LNCaP clone FGC (cell line): Measurements from ENCODE around the gene COA6.

Source experiments
- DNase-seq: peaks from one replicate; pipeline ENCODE4 v3.0.0-alpha.2; 2011; ENCODE audit warnings: low read depth
- H3K4me3 ChIP-seq: 2 replicates; pipeline ENCODE4 v1.5.1; 2011; ENCODE audit warnings: mild to moderate bottlenecking, low read depth, low read length, control low read depth
- TF ChIP-seq, protein P1 (sequence below): IDR thresholded peaks from 2 replicates; pipeline ENCODE4 v1.5.1; 2012; ENCODE audit warnings: mild to moderate bottlenecking; ENCODE audit not compliant: control insufficient read depth, insufficient read depth; ENCODE audit errors: extremely low read depth

Gene COA6

DNA sequence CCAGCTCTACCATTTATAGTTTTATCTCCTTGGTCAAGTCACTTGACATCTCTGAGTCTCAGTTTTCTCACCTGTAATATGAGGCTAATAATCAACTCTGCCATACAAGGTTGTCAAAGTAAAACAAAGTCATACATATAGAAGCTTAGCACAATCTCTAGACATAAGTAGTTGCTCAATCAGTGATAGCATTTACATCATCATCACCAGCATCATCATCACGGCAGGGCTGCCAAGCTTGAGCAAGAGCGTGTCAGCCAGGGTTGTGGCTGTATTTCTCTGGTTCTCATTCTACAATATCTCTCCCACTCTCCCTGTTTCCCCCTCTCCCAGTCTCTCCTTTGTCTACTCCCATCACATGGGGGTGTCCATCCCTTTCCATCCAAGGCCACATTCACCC lies 41.7 kb upstream of the COA6 start:
- TF ChIP-seq, protein P1, sequence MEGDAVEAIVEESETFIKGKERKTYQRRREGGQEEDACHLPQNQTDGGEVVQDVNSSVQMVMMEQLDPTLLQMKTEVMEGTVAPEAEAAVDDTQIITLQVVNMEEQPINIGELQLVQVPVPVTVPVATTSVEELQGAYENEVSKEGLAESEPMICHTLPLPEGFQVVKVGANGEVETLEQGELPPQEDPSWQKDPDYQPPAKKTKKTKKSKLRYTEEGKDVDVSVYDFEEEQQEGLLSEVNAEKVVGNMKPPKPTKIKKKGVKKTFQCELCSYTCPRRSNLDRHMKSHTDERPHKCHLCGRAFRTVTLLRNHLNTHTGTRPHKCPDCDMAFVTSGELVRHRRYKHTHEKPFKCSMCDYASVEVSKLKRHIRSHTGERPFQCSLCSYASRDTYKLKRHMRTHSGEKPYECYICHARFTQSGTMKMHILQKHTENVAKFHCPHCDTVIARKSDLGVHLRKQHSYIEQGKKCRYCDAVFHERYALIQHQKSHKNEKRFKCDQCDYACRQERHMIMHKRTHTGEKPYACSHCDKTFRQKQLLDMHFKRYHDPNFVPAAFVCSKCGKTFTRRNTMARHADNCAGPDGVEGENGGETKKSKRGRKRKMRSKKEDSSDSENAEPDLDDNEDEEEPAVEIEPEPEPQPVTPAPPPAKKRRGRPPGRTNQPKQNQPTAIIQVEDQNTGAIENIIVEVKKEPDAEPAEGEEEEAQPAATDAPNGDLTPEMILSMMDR = no peak
- no peak for DNase-seq

DNA sequence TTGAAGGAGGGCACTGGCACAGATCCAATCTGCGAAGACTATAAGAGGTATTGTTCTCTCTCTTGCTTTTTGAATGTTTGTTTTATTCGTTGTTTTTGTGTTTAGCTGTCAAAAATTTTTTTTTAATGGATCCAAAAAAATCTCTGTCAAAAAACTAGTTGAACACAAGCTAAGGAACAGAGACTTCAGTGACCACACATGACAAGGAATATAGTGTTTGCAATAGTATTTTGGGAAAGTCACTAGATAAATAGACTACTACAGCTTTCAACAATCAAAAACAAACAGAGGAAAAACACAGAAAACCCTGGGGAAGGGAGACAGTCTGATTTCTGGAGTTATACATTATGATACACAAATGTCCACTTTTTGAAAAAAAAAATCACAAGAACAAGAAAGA lies 36.9 kb upstream of the COA6 start:
- no peak overlapping the region for H3K4me3 ChIP-seq
- TF ChIP-seq, protein P1 = no peak
- DNase-seq = no peak

More for the DNA sequence above, 41.7 kb upstream of the COA6 start:
- H3K4me3 ChIP-seq = no peak overlapping the region

DNA sequence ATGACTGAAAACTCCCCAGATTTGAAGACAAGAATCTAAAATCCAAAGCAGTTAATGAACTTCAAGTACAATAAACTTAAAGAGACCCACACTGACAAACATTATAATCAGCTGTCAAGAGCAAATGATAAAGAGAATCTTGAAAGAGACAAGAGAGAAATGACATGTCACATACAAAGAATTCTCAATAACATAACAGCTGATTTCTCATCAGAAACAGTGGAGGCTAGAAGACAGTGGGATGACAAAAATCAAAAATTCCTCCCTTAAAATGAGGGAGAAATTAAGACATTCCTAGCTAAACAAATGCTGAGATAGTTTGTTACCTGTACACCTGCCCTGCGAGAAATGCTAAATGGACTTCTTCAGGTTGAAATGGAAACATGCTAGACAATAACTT lies 36.0 kb upstream of the COA6 start:
- no peak overlapping the region for H3K4me3 ChIP-seq
- no peak for DNase-seq
- TF ChIP-seq, protein P1 = no peak

DNA sequence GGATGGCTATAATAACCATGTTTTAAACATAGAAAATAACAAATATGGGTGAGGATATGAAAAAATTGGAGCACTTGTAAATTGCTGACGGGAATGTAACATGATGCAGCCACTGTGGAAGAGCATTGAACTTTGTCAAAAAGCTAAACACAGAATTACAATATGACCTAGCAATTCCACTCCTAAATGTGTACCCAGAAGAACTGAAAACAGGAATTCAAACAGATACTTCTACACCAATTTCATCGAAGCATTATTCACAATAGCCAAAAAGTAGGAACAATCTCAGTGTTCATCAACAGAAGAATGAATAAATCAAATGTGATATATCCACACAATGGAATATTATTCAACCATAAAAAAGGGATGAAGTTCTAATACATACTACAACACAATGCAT lies 32.7 kb upstream of the COA6 start:
- TF ChIP-seq, protein P1 = no peak
- no peak for DNase-seq
- H3K4me3 ChIP-seq = no peak overlapping the region

DNA sequence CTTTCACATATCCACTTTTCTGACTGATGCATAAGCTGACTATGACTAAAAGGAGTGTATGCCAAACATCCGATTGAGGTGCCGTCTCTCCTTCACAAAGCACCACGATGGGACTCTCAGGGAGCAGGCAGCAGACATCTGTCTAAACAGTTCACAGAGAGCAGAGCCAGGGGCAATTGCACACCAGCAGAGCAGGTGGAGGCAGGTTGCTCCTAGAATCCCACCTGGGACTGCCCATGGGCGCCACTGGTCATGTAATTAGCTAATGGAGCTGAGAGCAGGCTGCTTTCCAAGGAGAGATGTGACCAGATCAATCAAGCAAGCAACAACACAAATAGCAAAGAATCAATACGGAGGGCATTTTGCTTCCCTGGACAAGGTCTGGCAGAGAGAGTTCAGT lies 30.5 kb upstream of the COA6 start:
- H3K4me3 ChIP-seq = no peak overlapping the region
- TF ChIP-seq, protein P1 = no peak
- DNase-seq = no peak

DNA sequence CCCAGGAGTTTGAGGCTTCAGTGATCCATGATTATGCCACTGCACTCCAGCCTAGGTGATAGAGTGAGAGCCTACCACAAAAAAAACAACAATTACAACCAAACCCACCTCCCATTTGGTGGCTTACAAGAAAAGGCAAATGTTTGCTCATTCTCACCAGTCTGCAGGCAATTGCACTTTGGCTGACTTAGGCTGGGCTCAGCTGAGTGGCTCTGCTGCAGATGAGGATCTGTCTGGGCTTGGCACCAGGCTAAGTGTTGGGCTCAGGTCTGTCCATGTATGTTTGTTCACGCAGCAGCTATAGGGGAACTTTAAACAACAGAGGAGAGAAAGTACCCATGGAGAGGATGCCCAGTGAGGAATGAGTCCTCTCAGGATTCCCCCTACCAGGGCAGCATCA lies 28.0 kb upstream of the COA6 start:
- TF ChIP-seq, protein P1 = no peak
- no peak for DNase-seq
- no peak overlapping the region for H3K4me3 ChIP-seq

DNA sequence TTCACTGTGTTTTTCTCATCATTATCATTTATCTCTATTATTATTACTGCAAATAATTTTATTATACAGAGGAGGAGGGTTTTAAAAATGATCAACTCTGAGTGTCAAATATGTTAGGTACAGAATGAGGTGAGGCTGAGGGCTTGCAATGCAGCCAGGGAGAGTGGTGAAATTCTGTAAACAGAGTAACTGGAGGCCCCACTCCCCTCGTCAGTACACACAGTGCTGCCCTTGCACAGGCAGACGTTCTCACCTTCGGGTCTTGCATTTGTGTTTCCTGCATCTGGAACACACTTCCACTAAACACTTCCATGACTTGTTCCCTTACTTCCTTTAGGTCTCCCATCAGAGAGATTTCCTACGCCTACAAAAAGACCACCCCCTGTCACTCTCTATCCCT lies 24.3 kb upstream of the COA6 start:
- DNase-seq = no peak
- TF ChIP-seq, protein P1 = no peak
- no peak overlapping the region for H3K4me3 ChIP-seq
